Stimulated activated naive CD4-positive, alpha-beta T cell treated with Interleukin-2 at 50 U/mL for 16 hours (primary cell): Measurements from ENCODE around the gene CHN2.

ENCODE experiments used
- DNase-seq: peaks from one replicate; lab custom pipeline; 2025; lab: John Stamatoyannopoulos, UW

CHN2 gene

GRCh38 chr7:29285444-29285793 is 90.8 kb downstream of the CHN2 start:
- DNase-seq, result peak; percentile 5

DNA sequence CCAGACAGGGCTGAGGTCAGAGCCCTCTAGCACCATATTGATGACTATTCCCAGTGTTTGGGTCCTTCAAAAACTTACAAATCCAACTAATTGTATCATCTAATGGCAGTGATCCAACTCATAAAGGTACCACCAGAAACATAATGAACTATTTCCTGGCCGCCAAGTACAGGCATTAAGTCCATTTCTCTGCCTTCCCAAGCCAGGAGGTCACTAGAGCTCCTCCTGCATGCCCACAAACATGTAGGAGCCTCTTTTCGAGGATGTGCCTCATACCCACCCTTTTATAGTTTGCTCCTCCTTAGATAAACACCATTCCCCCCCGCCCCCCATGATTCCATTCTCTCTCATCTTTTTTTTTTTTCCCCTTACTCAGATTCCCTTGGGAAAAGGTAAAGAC is 91.3 kb downstream of the CHN2 start:
- DNase-seq, result no peak

GRCh38 chr7:29287366-29287765 is 92.8 kb downstream of the CHN2 start:
- no peak for DNase-seq

DNA sequence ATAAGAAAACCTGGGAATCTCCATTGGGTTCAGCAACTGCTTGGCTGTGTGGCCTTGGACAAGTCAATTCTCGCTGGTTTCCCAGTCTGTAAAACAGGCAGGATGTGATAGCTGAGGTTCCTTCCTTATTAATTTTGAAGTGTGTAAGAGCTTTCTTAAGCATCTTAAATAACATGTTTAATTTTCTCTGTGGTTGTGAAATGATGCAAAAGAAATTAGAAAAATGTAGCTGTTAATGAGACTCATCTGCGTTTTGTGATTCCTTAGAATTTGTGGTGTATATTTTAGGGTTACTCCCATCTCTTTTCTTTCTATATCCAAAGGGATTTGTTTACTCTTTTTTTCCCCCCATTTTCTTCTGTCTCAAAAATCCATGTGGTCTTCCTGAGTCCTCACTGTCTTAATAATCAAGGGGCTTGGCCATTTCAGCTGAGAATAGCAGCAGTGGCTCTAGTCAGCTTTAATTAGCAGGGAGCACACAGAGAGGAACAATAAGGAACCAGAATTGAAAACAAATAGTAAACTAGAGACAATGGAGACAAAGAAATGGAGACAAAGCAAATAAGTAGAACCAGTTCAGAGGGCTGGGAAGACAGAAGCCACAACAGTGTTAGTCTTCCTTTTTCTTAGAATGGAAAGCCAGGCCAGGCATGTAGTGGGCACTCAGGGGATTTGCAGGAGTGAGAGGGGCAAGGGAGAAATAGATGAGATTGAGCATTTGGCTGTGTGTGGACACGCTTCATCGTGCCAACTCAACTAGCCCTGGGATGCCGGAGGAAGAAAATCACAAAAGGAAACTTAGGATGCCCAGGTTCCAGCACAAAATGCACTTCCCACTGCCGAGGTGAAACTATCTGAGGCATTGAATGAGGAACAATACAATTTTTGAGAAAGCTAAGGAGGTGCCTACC is 93.9 kb downstream of the CHN2 start:
- DNase-seq, result no peak

- DNase-seq, result no peak
Observed at GRCh38 chr7:29289156-29290021, 94.8 kb downstream of the CHN2 start.

GRCh38 chr7:29290829-29291228 is 96.3 kb downstream of the CHN2 start:
- no peak for DNase-seq

DNA sequence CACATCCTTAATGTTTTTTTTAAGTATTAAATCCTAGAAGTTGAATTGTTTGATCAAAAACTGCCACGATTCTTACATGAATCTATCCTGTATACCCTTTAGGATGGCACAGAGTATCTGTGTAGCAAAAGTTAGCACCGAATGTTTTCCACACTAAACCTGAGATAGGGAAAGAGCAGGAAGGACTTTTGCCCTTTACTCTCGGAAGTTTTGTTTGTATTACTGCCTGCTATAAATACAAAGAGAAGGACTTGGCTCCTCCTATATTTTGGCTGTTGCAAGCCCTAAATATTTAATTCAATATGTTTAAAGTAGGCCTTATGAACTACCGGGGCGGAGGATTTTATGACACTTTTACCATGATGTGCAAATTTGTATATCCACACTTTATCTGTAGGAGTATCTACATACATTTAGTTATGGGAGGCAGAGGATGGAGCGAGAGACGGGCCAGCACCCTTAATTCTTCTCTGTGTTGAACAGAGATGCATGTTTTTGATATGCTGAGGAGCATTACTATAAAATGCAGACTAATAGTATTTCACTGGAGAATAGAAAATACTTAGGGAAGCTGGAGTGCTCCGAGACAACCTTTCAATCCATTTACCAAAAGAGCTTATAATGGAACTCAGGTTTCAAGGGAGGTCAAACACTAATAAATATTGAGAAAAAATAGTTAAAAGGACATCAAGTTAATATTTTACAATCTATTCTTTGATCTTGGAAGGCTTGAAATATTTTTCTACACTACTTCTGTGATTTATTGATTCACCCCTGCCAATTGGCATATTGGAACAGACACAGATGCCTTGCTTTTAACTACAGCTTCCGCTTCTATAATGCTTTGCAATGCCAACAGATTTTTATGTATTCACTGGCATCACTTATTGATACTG is 97.4 kb downstream of the CHN2 start:
- no peak for DNase-seq

GRCh38 chr7:29292886-29293658 is 98.5 kb downstream of the CHN2 start:
- no peak for DNase-seq

DNA sequence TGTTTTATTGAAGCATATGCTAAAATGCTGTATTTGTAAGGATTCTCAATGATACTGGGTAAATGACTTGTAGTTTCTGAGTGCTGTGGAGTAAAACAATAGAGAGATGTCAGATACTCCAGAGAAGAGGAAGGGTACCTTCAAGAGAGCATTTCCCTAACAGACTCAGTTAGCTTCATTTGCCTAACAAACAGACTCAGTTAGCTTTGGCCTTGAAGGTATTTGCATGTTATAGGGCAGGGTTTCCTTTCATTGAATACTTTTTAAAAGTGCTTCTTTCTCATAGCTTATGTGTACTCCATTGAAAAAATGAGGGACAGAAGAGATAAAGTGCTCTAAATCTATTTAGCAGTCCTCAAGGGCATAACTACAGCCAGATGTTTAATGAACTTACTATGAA is 101.8 kb downstream of the CHN2 start:
- no peak for DNase-seq

DNA sequence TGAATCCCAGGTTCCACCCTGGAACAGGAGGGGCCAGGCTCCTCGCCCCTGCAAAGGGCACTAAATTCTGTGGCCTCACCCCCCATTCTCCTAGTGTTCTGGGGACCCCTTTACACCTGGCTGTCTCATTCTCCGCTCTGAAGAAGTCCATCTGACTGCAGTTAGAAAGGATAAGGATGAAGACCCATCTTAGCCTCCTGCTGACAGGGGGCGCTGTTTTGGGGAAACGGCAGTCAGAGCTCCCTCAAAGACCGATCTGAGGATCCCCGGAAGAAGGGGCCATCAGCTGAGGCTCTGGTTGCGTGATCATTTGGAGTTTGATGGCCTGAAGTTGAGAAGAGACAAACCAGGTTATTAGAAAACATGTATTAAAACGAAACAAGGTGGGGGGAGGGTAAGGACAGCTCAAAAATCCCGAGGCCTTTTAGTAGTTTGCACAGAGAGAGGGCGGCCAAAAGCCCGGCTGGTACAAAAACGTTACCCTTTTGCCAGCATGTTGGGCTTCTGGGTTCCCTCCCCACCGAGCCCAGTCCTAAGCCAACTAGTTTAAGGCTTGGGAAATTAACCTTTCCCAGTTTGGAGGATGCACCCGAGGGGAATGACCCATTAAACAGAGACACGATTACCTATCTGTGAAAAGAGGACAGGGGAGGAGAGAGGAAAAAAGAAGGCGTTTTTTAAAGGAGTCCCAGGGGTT is 102.8 kb downstream of the CHN2 start:
- DNase-seq, result no peak

DNA sequence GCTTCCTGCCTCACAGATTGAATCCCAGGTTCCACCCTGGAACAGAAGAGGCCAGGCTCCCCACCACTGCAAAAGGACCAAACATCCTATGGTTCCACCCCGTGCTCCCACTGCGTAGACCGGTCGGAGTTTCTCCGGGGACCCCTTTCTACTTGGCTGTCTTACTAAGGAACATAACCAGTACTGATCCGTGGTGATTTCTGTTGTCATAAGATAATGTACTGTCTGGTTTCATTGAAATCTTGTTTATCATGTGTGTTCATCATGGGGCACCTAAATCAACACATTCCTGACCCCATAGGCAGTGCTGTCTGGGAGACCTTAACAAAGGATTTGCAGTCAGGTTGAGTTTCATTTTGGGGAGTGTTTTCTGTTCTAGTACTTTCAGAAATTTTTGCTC is 104.5 kb downstream of the CHN2 start:
- no peak for DNase-seq

GRCh38 chr7:29300026-29300480 is 105.5 kb downstream of the CHN2 start:
- no peak for DNase-seq

DNA sequence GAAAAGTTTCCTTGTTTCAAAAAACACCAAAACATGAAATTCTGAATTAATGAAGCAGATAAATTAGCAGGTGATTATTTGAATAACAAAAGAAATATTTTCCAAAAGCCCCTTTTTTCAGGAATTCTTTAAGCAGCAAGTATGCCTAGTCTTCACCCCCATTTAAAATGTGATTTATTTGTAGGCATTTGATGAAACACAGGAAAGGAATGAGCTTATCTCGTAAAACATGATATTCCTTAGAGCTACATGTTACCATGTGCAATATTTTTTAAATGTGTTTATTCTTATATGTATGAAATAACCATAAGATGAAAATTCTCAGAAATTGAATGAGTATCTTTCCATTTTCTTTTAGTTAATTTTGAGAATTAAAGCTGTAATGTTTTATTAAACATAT is 106.1 kb downstream of the CHN2 start:
- DNase-seq, result no peak

DNA sequence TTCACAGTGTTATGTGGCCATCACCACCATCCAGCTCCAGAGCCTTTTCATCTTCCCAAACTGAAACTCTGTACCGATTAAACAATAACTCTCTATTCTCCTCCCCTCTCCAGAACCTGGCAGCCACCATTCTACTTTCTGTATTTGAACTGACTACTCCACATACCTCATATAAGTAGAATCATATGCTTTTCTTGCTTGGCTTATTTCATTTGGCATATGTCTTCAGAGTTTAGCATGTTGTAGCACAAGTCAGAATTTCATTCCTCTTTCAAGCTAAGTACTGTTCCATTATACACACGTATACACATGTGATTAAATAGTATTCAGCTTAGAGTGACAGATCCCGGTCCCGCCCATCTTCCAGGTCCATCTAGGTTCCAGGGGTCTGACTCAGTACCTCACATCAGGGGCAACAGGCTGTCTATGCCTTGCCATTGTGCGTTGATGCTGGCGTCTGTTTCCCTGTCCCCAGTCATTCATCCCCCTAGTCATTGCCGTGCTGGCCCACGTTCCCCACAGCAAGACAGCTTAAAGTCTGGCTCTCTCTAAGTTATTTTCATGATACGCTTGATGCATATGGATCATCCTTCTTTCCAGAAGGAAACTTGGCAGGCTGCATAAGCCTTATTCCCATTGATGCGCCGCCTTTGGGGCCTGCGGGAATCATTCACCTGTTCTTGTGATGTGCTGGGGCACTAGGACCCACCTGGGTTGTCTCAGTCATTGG is 108.3 kb downstream of the CHN2 start:
- DNase-seq, result no peak

DNA sequence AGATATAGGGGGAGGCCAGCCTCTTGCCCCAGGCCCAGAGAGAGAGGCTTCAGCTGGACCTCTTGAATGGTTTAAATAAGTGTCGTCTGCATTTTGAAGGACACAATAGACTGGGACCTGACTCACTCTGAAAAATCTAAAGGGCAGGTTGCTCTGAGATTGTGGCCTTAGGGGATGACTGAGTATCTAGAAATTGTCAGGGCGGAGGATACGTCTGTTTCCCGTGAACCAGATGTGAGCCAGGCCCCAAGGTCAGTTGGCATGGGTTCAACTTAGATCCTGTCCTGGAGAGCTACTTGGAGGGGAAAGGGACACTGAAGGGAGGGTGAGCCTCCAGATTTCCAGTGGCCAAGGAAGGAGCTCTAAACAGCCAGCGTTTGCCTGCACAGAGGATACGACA is 110.2 kb downstream of the CHN2 start:
- no peak for DNase-seq

GRCh38 chr7:29306319-29306991 is 111.9 kb downstream of the CHN2 start:
- DNase-seq, result no peak

DNA sequence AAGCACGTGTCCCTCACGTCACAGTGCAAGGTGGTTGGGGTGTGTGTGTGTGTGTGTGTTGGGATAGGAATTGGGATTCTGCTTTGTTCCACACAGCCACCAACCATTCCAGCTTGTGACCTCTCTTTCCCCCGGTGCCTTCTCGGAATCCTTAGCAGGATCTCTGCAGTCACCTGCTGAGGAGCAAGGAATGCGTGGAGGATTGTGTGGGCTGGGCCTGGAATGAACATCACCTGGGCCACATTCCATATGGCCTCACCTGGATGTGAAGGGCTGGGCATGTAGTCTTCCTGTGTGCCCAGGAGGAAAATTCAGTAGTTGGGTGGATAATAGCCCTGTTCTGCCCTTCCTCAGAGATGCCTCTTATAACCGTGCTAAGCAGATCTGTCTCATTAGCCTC is 113.8 kb downstream of the CHN2 start:
- DNase-seq, result no peak

DNA sequence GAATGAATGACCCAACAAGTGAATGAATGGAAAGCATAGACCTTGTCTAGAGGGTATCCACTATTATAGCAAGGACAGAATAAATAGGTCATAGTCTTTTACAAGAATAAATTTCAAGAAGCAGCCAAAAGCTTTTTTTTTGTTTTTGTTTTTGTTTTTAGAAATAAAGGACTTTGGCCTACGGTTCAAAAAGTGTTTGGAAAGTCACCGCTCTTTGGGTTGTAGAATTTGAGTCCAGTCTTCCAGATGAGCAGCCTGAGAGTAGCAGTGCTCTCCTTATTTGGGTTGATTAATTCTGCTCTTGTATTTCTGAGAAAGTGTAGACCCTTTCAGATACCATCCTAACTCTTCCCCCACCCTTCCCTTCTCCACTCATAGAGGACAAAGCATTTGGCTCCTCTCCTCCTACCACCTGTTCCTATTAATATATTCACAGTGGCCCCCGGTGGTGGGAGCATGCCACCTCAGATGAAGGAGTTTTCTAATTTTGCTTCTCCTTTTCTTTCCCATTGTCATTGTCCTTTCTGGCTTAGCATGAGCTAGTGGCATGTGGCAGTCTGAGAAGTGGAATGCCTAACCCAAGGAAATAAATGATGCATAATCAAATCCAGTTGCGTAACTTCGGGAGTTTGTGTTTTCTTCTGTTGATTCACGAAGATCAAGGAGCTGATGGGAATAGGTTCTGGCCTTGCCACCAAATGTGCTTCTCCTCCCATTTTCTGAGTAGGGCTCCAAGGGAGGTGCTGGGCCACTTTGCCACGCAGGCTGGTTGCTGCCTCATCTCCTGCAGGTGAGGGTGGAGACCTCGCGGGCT is 114.7 kb downstream of the CHN2 start:
- DNase-seq, result no peak

- DNase-seq, result no peak
Observed at GRCh38 chr7:29310625-29311024, 116.0 kb downstream of the CHN2 start.
